Activated CD4-positive, alpha-beta T cell treated with anti-CD3 and anti-CD28 coated beads, Interleukin-2, Interleukin-6, amounts not matched to agents 100 ng/mL and 50 ng/mL, durations not matched to agents 16 hours and 8 hours (primary cell): Measurements from ENCODE around the gene TRDN.
"Not testable (repeated sequence)": the region's sequence is repeated elsewhere in the genome, so short reads cannot be mapped to it uniquely, and the experiment has no call there.

ENCODE experiments used
- DNase-seq: peaks from one replicate; pipeline ENCODE4 v3.0.0-alpha.2; 2020

The TRDN gene

GRCh38 chr6:123489589-123489988, 147.2 kb downstream of the TRDN start:
- no peak for DNase-seq

GRCh38 chr6:123480986-123481385, 155.8 kb downstream of the TRDN start:
- no peak for DNase-seq

- not testable (repeated sequence) for DNase-seq
These were observed 164.6 kb downstream of the TRDN start for GRCh38 chr6:123472025-123472702.

GRCh38 chr6:123467392-123467791, 169.4 kb downstream of the TRDN start:
- no peak for DNase-seq

- no peak for DNase-seq
These were observed 174.6 kb downstream of the TRDN start for GRCh38 chr6:123462152-123462551.

- no peak for DNase-seq
These were observed 178.5 kb downstream of the TRDN start for GRCh38 chr6:123458218-123458617.

GRCh38 chr6:123456836-123457235, 179.9 kb downstream of the TRDN start:
- DNase-seq = no peak

- DNase-seq = no peak
These were observed 182.3 kb downstream of the TRDN start for GRCh38 chr6:123454448-123454847.

GRCh38 chr6:123453071-123453470, 183.7 kb downstream of the TRDN start:
- not testable (repeated sequence) for DNase-seq

GRCh38 chr6:123448306-123448884, 188.4 kb downstream of the TRDN start:
- no peak for DNase-seq

GRCh38 chr6:123447315-123447937, 189.3 kb downstream of the TRDN start:
- no peak for DNase-seq

GRCh38 chr6:123439371-123439770, 197.4 kb downstream of the TRDN start:
- no peak for DNase-seq

- no peak for DNase-seq
These were observed 202.6 kb downstream of the TRDN start for GRCh38 chr6:123434186-123434585.

- DNase-seq = no peak
These were observed 205.8 kb downstream of the TRDN start for GRCh38 chr6:123430970-123431369.

GRCh38 chr6:123427008-123427407, 209.7 kb downstream of the TRDN start:
- no peak for DNase-seq

GRCh38 chr6:123423130-123423529, 213.6 kb downstream of the TRDN start:
- DNase-seq = no peak

GRCh38 chr6:123420512-123420911, 216.2 kb downstream of the TRDN start:
- no peak for DNase-seq

- no peak for DNase-seq
These were observed 218.7 kb downstream of the TRDN start for GRCh38 chr6:123418071-123418470.

GRCh38 chr6:123417535-123417934, 219.2 kb downstream of the TRDN start:
- no peak for DNase-seq

- DNase-seq = peak; percentile 52
These were observed 220.8 kb downstream of the TRDN start for GRCh38 chr6:123415844-123416468.

- DNase-seq = no peak
These were observed 231.8 kb downstream of the TRDN start for GRCh38 chr6:123404975-123405374.

- no peak for DNase-seq
These were observed 234.7 kb downstream of the TRDN start for GRCh38 chr6:123402052-123402451.

GRCh38 chr6:123398072-123398471, 238.7 kb downstream of the TRDN start:
- DNase-seq = no peak

- no peak for DNase-seq
These were observed 243.4 kb downstream of the TRDN start for GRCh38 chr6:123393331-123393730.
